Mucosa of rectum (tissue), 2 donors: ENCODE measurements around the gene KCNJ12.

ENCODE experiments used
- H3K27ac ChIP-seq, 2 donors: one replicate each; pipeline ENCODE4 v1.7.0; 2013; ENCODE audit warnings: inconsistent platforms in 2 of 2, low read depth in 2 of 2, low read length in 2 of 2
- H3K27me3 ChIP-seq, 2 donors: one replicate each; pipeline ENCODE4 v1.7.0; 2013; ENCODE audit warnings: low read length in 2 of 2; ENCODE audit not compliant: control insufficient read depth in 2 of 2, insufficient read depth in 2 of 2
- H3K36me3 ChIP-seq, 2 donors: one replicate each; pipeline ENCODE4 v1.7.0; 2013; ENCODE audit warnings: low read length in 2 of 2; ENCODE audit not compliant: control insufficient read depth in 2 of 2, insufficient read depth in 2 of 2
- H3K4me1 ChIP-seq, 2 donors: one replicate each; pipeline ENCODE4 v1.7.0; 2013; ENCODE audit warnings: low read length in 2 of 2, mild to moderate bottlenecking in 1 of 2; ENCODE audit not compliant: control insufficient read depth in 2 of 2, insufficient read depth in 2 of 2
- H3K4me3 ChIP-seq, 2 donors: one replicate each; pipeline ENCODE4 v1.7.0; 2013; ENCODE audit warnings: low read length in 2 of 2
- H3K9ac ChIP-seq, 2 donors: one replicate each; pipeline ENCODE4 v1.7.0; 2013; ENCODE audit warnings: low read length in 2 of 2, low read depth in 1 of 2, mild to moderate bottlenecking in 1 of 2
- H3K9me3 ChIP-seq, 2 donors: one replicate each; pipeline ENCODE4 v1.7.0; 2013; ENCODE audit warnings: low read length in 2 of 2; ENCODE audit not compliant: control insufficient read depth in 2 of 2
- donor health status: healthy.
- donor health status: Normal muscosa, but diverticular disease.

Gene KCNJ12

DNA sequence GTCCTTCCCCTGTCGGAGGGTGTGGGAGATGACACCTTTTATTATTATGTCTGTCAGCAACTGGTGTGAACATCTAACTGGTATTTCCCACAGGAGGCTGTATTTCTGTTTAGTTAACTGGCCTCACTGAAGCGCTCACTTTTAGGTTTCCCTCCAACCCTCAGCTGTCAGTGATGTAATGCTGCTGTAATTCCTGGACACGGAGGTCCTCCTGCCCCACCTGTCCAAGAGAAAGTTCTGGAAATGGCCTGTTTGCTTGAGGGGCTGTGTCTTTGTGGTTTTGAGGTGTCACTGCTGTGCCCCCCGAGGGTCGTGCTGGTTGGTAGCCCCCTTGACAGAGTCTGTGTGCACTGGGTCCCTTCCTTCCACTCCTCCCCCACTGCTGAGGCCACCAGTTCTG lies 11.5 kb downstream of the KCNJ12 start:
- Histone ChIP-seq H3K36me3 (no peaks in the 10 kb centered on the region), H3K27ac (no peak overlapping the region), H3K4me3 (no peak overlapping the region)

GRCh38 chr17:21388066-21388465 lies 11.9 kb downstream of the KCNJ12 start:
- Histone ChIP-seq H3K36me3 (no peaks in the 10 kb centered on the region), H3K9ac (no peak overlapping the region), H3K4me1 (no peaks in the 10 kb centered on the region), H3K27me3 (no peaks in the 10 kb centered on the region), H3K9me3 (no peaks in the 10 kb centered on the region), H3K27ac (no peak overlapping the region), H3K4me3 (no peak overlapping the region)

More for the DNA sequence above, 11.5 kb downstream of the KCNJ12 start:
- H3K4me1 ChIP-seq, result no peaks in the 10 kb centered on the region
- no peak overlapping the region for H3K9ac ChIP-seq
- no peaks in the 10 kb centered on the region for H3K9me3 ChIP-seq
- H3K27me3 ChIP-seq, result no peaks in the 10 kb centered on the region

DNA sequence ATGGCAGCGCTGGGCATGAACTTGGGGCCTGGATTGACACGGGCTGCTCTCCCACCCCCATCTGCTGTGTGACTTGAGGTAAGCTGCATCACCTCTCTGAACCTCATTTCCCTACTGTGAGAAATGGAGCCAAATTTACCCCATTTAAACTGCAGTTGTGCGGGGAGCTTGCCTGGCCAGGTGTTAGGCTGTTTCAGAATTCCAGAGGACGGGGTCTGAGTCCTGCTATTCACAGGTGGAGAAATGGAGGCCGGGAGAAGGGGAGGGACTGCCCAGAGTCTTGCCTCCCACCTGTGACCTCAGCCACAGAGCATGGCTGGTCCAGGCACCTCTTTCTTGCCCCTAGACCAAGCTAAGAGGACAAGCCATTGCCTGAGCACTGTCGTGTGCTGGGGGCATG lies 12.8 kb downstream of the KCNJ12 start:
- Histone ChIP-seq H3K9ac (no peak overlapping the region), H3K4me3 (no peak overlapping the region), H3K27ac (no peak overlapping the region), H3K9me3 (no peaks in the 10 kb centered on the region), H3K4me1 (no peaks in the 10 kb centered on the region), H3K36me3 (no peaks in the 10 kb centered on the region), H3K27me3 (no peaks in the 10 kb centered on the region)

- no peak overlapping the region for H3K27ac ChIP-seq
- H3K36me3 ChIP-seq, result no peaks in the 10 kb centered on the region
- H3K27me3 ChIP-seq, result no peaks in the 10 kb centered on the region
- H3K9me3 ChIP-seq, result no peaks in the 10 kb centered on the region
- H3K4me1 ChIP-seq, result no peaks in the 10 kb centered on the region
- no peak overlapping the region for H3K4me3 ChIP-seq
- H3K9ac ChIP-seq, result no peak overlapping the region
Observed at GRCh38 chr17:21389394-21389793, 13.2 kb downstream of the KCNJ12 start.

DNA sequence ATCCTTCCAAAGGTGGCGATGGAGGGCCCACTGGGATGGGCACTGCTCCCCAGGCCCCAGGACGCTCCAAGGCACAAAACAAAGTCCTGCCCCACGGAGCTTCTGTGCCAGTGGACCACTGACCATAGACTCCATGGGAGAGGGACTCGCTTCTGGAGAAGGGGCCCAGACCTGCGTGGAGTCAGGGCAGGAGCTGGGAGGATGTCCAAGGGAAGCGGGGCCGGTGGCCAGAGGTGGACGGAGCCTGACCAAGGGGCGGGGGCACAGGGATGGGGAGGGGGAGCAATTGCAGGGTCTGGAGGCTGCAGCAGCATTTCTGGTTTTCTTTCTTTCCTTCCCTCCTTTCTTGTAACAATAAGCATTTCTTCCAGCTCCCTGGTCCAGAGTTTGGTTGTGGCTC lies 14.1 kb downstream of the KCNJ12 start:
- no peaks in the 10 kb centered on the region for H3K9me3 ChIP-seq
- H3K27me3 ChIP-seq, result no peaks in the 10 kb centered on the region
- H3K9ac ChIP-seq, result no peak overlapping the region
- H3K27ac ChIP-seq, result no peak overlapping the region
- no peak overlapping the region for H3K4me3 ChIP-seq
- H3K36me3 ChIP-seq, result no peaks in the 10 kb centered on the region
- H3K4me1 ChIP-seq, result no peaks in the 10 kb centered on the region

DNA sequence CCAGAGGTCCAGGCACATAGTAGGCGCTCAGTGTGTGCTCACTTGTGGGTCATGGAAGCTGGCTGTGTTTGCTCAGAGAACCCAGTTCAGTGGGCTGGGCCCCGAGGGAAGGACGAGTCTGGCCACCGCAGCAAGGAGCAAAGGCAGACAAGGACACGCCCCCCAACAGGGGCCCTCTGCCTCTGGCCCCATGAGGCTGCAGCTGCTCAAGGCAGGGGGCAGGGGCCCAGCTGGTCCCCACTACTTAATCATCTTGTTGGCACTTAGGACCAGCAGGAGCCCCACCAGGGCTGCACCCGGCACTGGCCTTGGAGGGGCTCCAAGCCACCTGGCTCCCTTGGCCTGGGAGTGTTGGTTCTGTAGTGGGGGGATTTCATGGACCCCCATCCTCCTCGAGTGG lies 16.1 kb downstream of the KCNJ12 start:
- H3K4me1 ChIP-seq, result no peaks in the 10 kb centered on the region
- H3K9me3 ChIP-seq, result no peaks in the 10 kb centered on the region
- no peak overlapping the region for H3K4me3 ChIP-seq
- H3K27me3 ChIP-seq, result no peaks in the 10 kb centered on the region
- no peaks in the 10 kb centered on the region for H3K36me3 ChIP-seq
- H3K9ac ChIP-seq, result no peak overlapping the region
- H3K27ac ChIP-seq, result no peak overlapping the region

GRCh38 chr17:21394265-21394664 lies 18.1 kb downstream of the KCNJ12 start:
- no peaks in the 10 kb centered on the region for H3K36me3 ChIP-seq
- H3K9ac ChIP-seq, result no peak overlapping the region
- H3K27me3 ChIP-seq, result no peaks in the 10 kb centered on the region
- no peak overlapping the region for H3K27ac ChIP-seq
- no peaks in the 10 kb centered on the region for H3K4me1 ChIP-seq
- H3K4me3 ChIP-seq, result no peak overlapping the region
- no peaks in the 10 kb centered on the region for H3K9me3 ChIP-seq

- H3K27me3 ChIP-seq, result no peaks in the 10 kb centered on the region
- H3K4me1 ChIP-seq, result no peaks in the 10 kb centered on the region
- no peaks in the 10 kb centered on the region for H3K36me3 ChIP-seq
- H3K9ac ChIP-seq, result no peak overlapping the region
- no peaks in the 10 kb centered on the region for H3K9me3 ChIP-seq
- H3K4me3 ChIP-seq, result no peak overlapping the region
- H3K27ac ChIP-seq, result no peak overlapping the region
Observed at GRCh38 chr17:21395764-21396163, 19.6 kb downstream of the KCNJ12 start.

GRCh38 chr17:21396237-21396636 lies 20.1 kb downstream of the KCNJ12 start:
- Histone ChIP-seq H3K36me3 (no peaks in the 10 kb centered on the region), H3K4me1 (no peaks in the 10 kb centered on the region)

GRCh38 chr17:21397341-21398190 lies 21.4 kb downstream of the KCNJ12 start:
- no peak overlapping the region for H3K27ac ChIP-seq
- H3K4me3 ChIP-seq, result no peak overlapping the region
- H3K27me3 ChIP-seq, result no peaks in the 10 kb centered on the region
- H3K9me3 ChIP-seq, result no peaks in the 10 kb centered on the region
- no peaks in the 10 kb centered on the region for H3K4me1 ChIP-seq
- H3K9ac ChIP-seq, result no peak overlapping the region
- H3K36me3 ChIP-seq, result no peaks in the 10 kb centered on the region

More at GRCh38 chr17:21396237-21396636, 20.1 kb downstream of the KCNJ12 start:
- Histone ChIP-seq H3K9ac (no peak overlapping the region), H3K27ac (no peak overlapping the region), H3K9me3 (no peaks in the 10 kb centered on the region), H3K4me3 (no peak overlapping the region), H3K27me3 (no peaks in the 10 kb centered on the region)
